HG02571 (cell line): ENCODE results near the gene PHLDA3.

Source experiments
- ATAC-seq: cut with Tn5 transposase; IDR thresholded peaks from one replicate; pipeline ENCODE4 v1.9.1; 2021; ENCODE audit warnings: mild to moderate bottlenecking, moderate library complexity; ENCODE audit not compliant: unreplicated experiment

The PHLDA3 gene

GRCh38 chr1:201468844-201469644 lies at the start of gene PHLDA3:
TSS of gene PHLDA3 (minus strand) at chr1:201469188. CDS start at chr1:201468786, 402 bp downstream.
- ATAC-seq = peak; percentile 69

- no peak for ATAC-seq
Observed at GRCh38 chr1:201518071-201518470, 49.1 kb upstream of the PHLDA3 start.

- ATAC-seq = no peak
Observed at GRCh38 chr1:201517631-201518030, 48.6 kb upstream of the PHLDA3 start.

- ATAC-seq = no peak
Observed at GRCh38 chr1:201516511-201517127, 47.6 kb upstream of the PHLDA3 start.

GRCh38 chr1:201515895-201516294 lies 46.9 kb upstream of the PHLDA3 start:
- no peak for ATAC-seq

- ATAC-seq = no peak
Observed at GRCh38 chr1:201515062-201515750, 46.2 kb upstream of the PHLDA3 start.

GRCh38 chr1:201514466-201514865 lies 45.5 kb upstream of the PHLDA3 start:
- ATAC-seq = no peak

GRCh38 chr1:201513498-201514243 lies 44.7 kb upstream of the PHLDA3 start:
- ATAC-seq = no peak

GRCh38 chr1:201511941-201512539 lies 43.1 kb upstream of the PHLDA3 start:
- no peak for ATAC-seq

- ATAC-seq = no peak
Observed at GRCh38 chr1:201511396-201511940, 42.5 kb upstream of the PHLDA3 start.

- no peak for ATAC-seq
Observed at GRCh38 chr1:201510734-201511133, 41.7 kb upstream of the PHLDA3 start.

- ATAC-seq = no peak
Observed at GRCh38 chr1:201509601-201510374, 40.8 kb upstream of the PHLDA3 start.

- no peak for ATAC-seq
Observed at GRCh38 chr1:201508809-201509208, 39.8 kb upstream of the PHLDA3 start.

GRCh38 chr1:201507360-201507675 lies 38.3 kb upstream of the PHLDA3 start:
- peak; percentile 10 for ATAC-seq

- ATAC-seq = peak; percentile 87
Observed at GRCh38 chr1:201506557-201507359, 37.8 kb upstream of the PHLDA3 start, which contains the start of gene CSRP1. TSS of gene CSRP1 (minus strand) at chr1:201507123. CDS start at chr1:201496303, 10,820 bp downstream.

GRCh38 chr1:201506092-201506491 lies 37.1 kb upstream of the PHLDA3 start:
- ATAC-seq = no peak

GRCh38 chr1:201505503-201505890 lies 36.5 kb upstream of the PHLDA3 start:
- ATAC-seq = no peak

GRCh38 chr1:201504799-201505502 lies 36.0 kb upstream of the PHLDA3 start:
- ATAC-seq = no peak
